ENCODE measurements around the gene MUC6. TPM values are rescaled to one million over a fixed set of nuclear protein-coding genes. Genes with fewer than 3 reads are reported as not detected.
A peak's percentile ranks its signal among the peaks of the same experiment; 100 is the strongest.

Gene MUC6
- total RNA-seq, 1 experiment from 2014 or later = not detected

DNA sequence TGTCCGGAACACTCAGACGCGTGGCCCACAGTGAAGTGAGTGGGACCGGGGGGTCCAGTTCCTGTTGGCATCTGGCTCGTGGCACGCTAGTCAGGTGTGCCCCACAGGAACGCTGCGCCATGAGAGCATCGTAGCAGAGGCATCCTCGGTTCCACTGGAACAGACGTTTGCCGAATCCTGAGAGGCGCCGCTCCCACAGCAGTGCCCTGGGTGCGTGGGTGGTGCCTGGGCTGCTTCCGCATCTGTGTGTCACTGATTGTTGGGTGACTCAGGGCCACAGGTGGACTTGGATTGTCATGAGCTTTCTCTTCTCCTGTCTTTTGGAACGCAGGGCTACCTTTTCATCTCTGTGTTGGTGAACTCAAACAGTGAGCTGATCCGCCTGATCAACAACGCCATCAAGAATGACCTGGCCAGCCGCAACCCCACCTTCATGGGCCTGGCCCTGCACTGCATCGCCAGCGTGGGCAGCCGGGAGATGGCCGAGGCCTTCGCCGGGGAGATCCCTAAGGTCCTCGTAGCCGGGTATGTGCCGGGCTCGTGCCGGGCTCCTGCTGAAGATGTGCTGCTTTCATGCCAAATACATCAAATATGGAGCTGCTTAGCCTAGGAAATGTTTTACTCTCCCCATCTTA, 64.7 kb downstream of the MUC6 start:
- H3K9me3 Mint-ChIP-seq = no peaks in the 10 kb centered on the region
- no peak overlapping the region for H2AK5ac ChIP-seq (ENCODE audit: insufficient read length, low read length)
- H3K4me3 Mint-ChIP-seq = no peak overlapping the region
- no peak overlapping the region for H2BK12ac ChIP-seq (ENCODE audit: insufficient read length, low read depth, low read length)
- no peak overlapping the region for H3T11ph ChIP-seq (ENCODE audit: low read length)
- no peak overlapping the region for H4K8ac ChIP-seq (replicated peaks; ENCODE audit: insufficient read length, low read depth, low read length)
- H2BK120ac ChIP-seq (ENCODE audit: low read depth, low read length, poor library complexity, severe bottlenecking) = no peak overlapping the region
- H3K9me3 ChIP-seq (ENCODE audit: control insufficient read depth, low read depth, low read length) = no peaks in the 10 kb centered on the region
- H4K20me1 ChIP-seq (ENCODE audit: control insufficient read depth, insufficient read depth, insufficient read length) = no peaks in the 10 kb centered on the region
- no peaks in the 10 kb centered on the region for H3K4me1 ChIP-seq (ENCODE audit: insufficient read depth, low read length)
- H3K27me3 ChIP-seq (ENCODE audit: insufficient read depth, low read length) = no peaks in the 10 kb centered on the region
- H3K56ac ChIP-seq (ENCODE audit: insufficient read length, low read depth, low read length) = no peak overlapping the region
- no peak overlapping the region for H4K91ac ChIP-seq (ENCODE audit: insufficient read length, low read depth, low read length)
- H3K18ac ChIP-seq (ENCODE audit: insufficient read length, low read depth, low read length) = no peak overlapping the region
- no peaks in the 10 kb centered on the region for H3K27me3 Mint-ChIP-seq (ENCODE audit: low read depth)
- H3K23me2 ChIP-seq (ENCODE audit: insufficient read length, low read depth, low read length, poor library complexity, severe bottlenecking) = no peaks in the 10 kb centered on the region
- H3K36me3 Mint-ChIP-seq (ENCODE audit: insufficient read depth in 1 of 3, low read depth in 3 of 3) = peaks cover 7 to 57% (median 56%) of the 10 kb centered on the region in 3 experiments; a peak in 6 of 7 replicates
- no peak overlapping the region for H3K4ac ChIP-seq (ENCODE audit: low read depth, low read length)
- H2AFZ ChIP-seq (ENCODE audit: low read length) = no peak overlapping the region
- H2BK15ac ChIP-seq (ENCODE audit: low read depth, low read length) = no peak overlapping the region
- H3K79me2 ChIP-seq (ENCODE audit: insufficient read depth, low read length) = no peaks in the 10 kb centered on the region
- H3K27ac Mint-ChIP-seq = peak overlapping the region in 2 of 3 experiments; percentile 55 to 82; a peak in 2 of 7 replicates
- H2BK20ac ChIP-seq (ENCODE audit: low read depth, low read length, poor library complexity, severe bottlenecking) = no peak overlapping the region
- H3K4me1 Mint-ChIP-seq = peaks cover 6 to 12% of the 10 kb centered on the region in 2 experiments
- H2BK5ac ChIP-seq (ENCODE audit: insufficient read length, low read length) = no peak overlapping the region
- no peak overlapping the region for H3K9ac ChIP-seq (ENCODE audit: extremely low read depth, insufficient read length, low read length)
- H3K4me2 ChIP-seq (ENCODE audit: insufficient read depth, insufficient read length, low read length) = no peak overlapping the region
- H3K14ac ChIP-seq (ENCODE audit: insufficient read depth, low read length) = no peak overlapping the region
- no peak overlapping the region for H3K23ac ChIP-seq (ENCODE audit: insufficient read length, low read depth, low read length)
- no peak for DNase-seq
- no peak overlapping the region for H3K27ac ChIP-seq (ENCODE audit: insufficient read length, low read depth, low read length)
- WGBS (ENCODE audit: extremely low coverage, insufficient read length, low lambda C conversion rate) = no CpG with 5 or more reads among the region's 31 CpGs
- H3K79me1 ChIP-seq (ENCODE audit: insufficient read depth, low read depth, low read length, poor library complexity, severe bottlenecking) = peaks cover 2% of the 10 kb centered on the region
- TF ChIP-seq, protein P1, sequence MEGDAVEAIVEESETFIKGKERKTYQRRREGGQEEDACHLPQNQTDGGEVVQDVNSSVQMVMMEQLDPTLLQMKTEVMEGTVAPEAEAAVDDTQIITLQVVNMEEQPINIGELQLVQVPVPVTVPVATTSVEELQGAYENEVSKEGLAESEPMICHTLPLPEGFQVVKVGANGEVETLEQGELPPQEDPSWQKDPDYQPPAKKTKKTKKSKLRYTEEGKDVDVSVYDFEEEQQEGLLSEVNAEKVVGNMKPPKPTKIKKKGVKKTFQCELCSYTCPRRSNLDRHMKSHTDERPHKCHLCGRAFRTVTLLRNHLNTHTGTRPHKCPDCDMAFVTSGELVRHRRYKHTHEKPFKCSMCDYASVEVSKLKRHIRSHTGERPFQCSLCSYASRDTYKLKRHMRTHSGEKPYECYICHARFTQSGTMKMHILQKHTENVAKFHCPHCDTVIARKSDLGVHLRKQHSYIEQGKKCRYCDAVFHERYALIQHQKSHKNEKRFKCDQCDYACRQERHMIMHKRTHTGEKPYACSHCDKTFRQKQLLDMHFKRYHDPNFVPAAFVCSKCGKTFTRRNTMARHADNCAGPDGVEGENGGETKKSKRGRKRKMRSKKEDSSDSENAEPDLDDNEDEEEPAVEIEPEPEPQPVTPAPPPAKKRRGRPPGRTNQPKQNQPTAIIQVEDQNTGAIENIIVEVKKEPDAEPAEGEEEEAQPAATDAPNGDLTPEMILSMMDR (conservative IDR thresholded peaks at IDR 0.05) = no peak
- no peak overlapping the region for H4K5ac ChIP-seq (ENCODE audit: insufficient read length, low read depth, low read length)

All from H9 (cell line).